Pulmonary artery endothelial cell (primary cell): ENCODE data around the gene NUCB1. TPM values are rescaled to one million over a fixed set of nuclear protein-coding genes. Genes with fewer than 3 reads are reported as not detected.

Source experiments
- total RNA-seq: library from RNA; depleted of rRNA; stranded (reverse); fragments of >200 nt; gene quantifications from 2 replicates; pipeline ENCODE4 v1.2.3, GENCODE V29; 2014

The NUCB1 gene
- total RNA-seq, 1 donor from 2014 or later = 125 TPM

Other genes starting within 250 kb of the NUCB1 start
- gene NTN5, start 227.3 kb upstream of the NUCB1 start, total RNA-seq = 0.07 TPM in 1 of 2 replicates, not detected in the other
- not detected in 2 replicates for gene FUT2, start 204.3 kb upstream of the NUCB1 start, total RNA-seq
- 0.14 and 0.20 TPM in 2 replicates for gene MAMSTR, start 180.6 kb upstream of the NUCB1 start, total RNA-seq
- 70.1 and 71.7 TPM in 2 replicates for gene RASIP1, start 159.7 kb upstream of the NUCB1 start, total RNA-seq
- 0.28 and 0.33 TPM in 2 replicates for gene IZUMO1, start 153.4 kb upstream of the NUCB1 start, total RNA-seq
- 8.0 and 10.3 TPM in 2 replicates for gene FUT1, start 147.7 kb upstream of the NUCB1 start, total RNA-seq
- gene FGF21, start 144.8 kb upstream of the NUCB1 start, total RNA-seq = not detected in 2 replicates
- gene BCAT2, start 89.3 kb upstream of the NUCB1 start, total RNA-seq = 49.7 and 53.2 TPM in 2 replicates
- gene HSD17B14, start 63.8 kb upstream of the NUCB1 start, total RNA-seq = 4.8 and 6.4 TPM in 2 replicates
- gene PLEKHA4, start 31.7 kb upstream of the NUCB1 start, total RNA-seq = 5.1 and 6.1 TPM in 2 replicates
- 32.3 and 35.6 TPM in 2 replicates for gene PPP1R15A, start 27.9 kb upstream of the NUCB1 start, total RNA-seq
- gene TULP2, start 1.6 kb upstream of the NUCB1 start, total RNA-seq = 0.07 TPM in 1 of 2 replicates, not detected in the other
- not detected in 2 replicates for gene DHDH, start 33.4 kb downstream of the NUCB1 start, total RNA-seq
- 120 and 130 TPM in 2 replicates for gene BAX, start 54.6 kb downstream of the NUCB1 start, total RNA-seq
- gene FTL, start 65.0 kb downstream of the NUCB1 start, total RNA-seq = 963 and 1,316 TPM in 2 replicates
- gene GYS1, start 93.0 kb downstream of the NUCB1 start, total RNA-seq = 30.3 and 31.4 TPM in 2 replicates
- gene RUVBL2, start 93.6 kb downstream of the NUCB1 start, total RNA-seq = 376 and 391 TPM in 2 replicates
- 0.26 TPM in 1 of 2 replicates, not detected in the other for gene LHB, start 116.8 kb downstream of the NUCB1 start, total RNA-seq
- gene CGB3, start 124.0 kb downstream of the NUCB1 start, total RNA-seq = not detected in 2 replicates
- gene CGB2, start 131.6 kb downstream of the NUCB1 start, total RNA-seq = not detected in 2 replicates
- gene CGB1, start 136.6 kb downstream of the NUCB1 start, total RNA-seq = not detected in 2 replicates
- gene CGB5, start 143.5 kb downstream of the NUCB1 start, total RNA-seq = not detected in 2 replicates
- not detected in 2 replicates for gene CGB8, start 148.8 kb downstream of the NUCB1 start, total RNA-seq
- gene CGB7, start 157.4 kb downstream of the NUCB1 start, total RNA-seq = 0.33 TPM in 1 of 2 replicates, not detected in the other
- gene NTF4, start 164.5 kb downstream of the NUCB1 start, total RNA-seq = not detected in 2 replicates
- gene KCNA7, start 172.4 kb downstream of the NUCB1 start, total RNA-seq = not detected in 2 replicates
- gene SNRNP70, start 185.1 kb downstream of the NUCB1 start, total RNA-seq = 199 and 280 TPM in 2 replicates
- 1.4 and 2.3 TPM in 2 replicates for gene LIN7B, start 214.1 kb downstream of the NUCB1 start, total RNA-seq
- gene C19orf73, start 218.8 kb downstream of the NUCB1 start, total RNA-seq = 0.73 and 1.2 TPM in 2 replicates
- 0.95 and 3.0 TPM in 2 replicates for gene PPFIA3, start 219.2 kb downstream of the NUCB1 start, total RNA-seq